Measurements from ENCODE around the gene SLC6A3. TPM values are rescaled to one million over a fixed set of nuclear protein-coding genes. Genes with fewer than 3 reads are reported as not detected.
"Not testable (repeated sequence)": the region's sequence is repeated elsewhere in the genome, so short reads cannot be mapped to it uniquely, and the experiment has no call there.

The SLC6A3 gene
- total RNA-seq, 5 donors from 2014 or later (not counting 1 experiment from before 2014, with no cell fraction given) = 0.22 TPM; not detected in 4

DNA sequence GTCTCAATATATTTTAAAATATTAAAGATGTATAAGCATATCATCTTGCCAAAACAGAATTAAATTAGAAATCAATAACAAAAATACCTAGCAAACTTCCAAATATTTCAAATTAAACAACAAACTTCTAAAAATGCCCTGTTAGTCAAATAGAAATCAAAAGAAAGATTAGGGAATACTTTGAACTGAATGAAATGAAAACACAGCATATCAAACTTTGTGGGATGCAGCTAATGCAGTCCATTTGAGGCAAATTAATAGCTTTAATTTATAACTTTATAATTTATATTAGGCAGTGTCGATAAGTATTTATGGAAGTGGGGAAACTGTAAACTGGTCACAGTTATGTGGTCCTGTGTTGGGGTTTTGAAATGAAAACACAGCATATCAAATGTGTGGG is 17.1 kb downstream of the SLC6A3 start:
- WGBS (ENCODE audit: insufficient coverage) = no CpG with 5 or more reads among the region's 1 CpG

GRCh38 chr5:1424716-1425115 is 20.5 kb downstream of the SLC6A3 start:
- Histone ChIP-seq H3K27ac (ENCODE audit: low read length) (no peak overlapping the region), H3K36me3 (ENCODE audit: control insufficient read depth in 2 of 2, extremely low read depth in 1 of 2, insufficient read depth in 1 of 2, low read length in 1 of 2) (no peaks in the 10 kb centered on the region), H3K4me1 (ENCODE audit: control insufficient read depth in 1 of 2, extremely low read depth in 1 of 2, insufficient read depth in 2 of 2, low read length in 2 of 2) (no peaks in the 10 kb centered on the region), H3K4me3 (ENCODE audit: control insufficient read depth in 1 of 2, extremely low read depth in 1 of 2, low read length in 1 of 2) (no peak overlapping the region), H3K9me3 (peaks cover 7% of the 10 kb centered on the region), H3K27me3 (replicated peaks in 1 of 2; ENCODE audit: control insufficient read depth in 2 of 2, extremely low read depth in 1 of 2, insufficient read depth in 2 of 2, low read length in 1 of 2) (peaks cover 0 to 16% of the 10 kb centered on the region in 2 experiments)
- Mint-ChIP-seq H3K9me3 (peaks cover 15 to 28% (median 22%) of the 10 kb centered on the region in 3 donors), H3K4me1 (no peaks in the 10 kb centered on the region), H3K27me3 (peaks cover 3 to 4% of the 10 kb centered on the region in 2 donors), H3K27ac (no peak overlapping the region), H3K36me3 (no peaks in the 10 kb centered on the region), H3K4me3 (no peak overlapping the region)
- POLR2A ChIA-PET = no interaction called here
- CTCF ChIA-PET = no interaction called here
- DNase-seq (no peak), ATAC-seq (replicated peaks in 1 of 4) (no peak)
- 79% methylated on average over 7 of the region's 9 CpGs for WGBS (ENCODE audit: insufficient coverage)

More for the DNA sequence above, 17.1 kb downstream of the SLC6A3 start:
- no peaks in the 10 kb centered on the region for H3K4me1 Mint-ChIP-seq
- Histone ChIP-seq H3K9me3 (peaks cover 7% of the 10 kb centered on the region), H3K4me1 (ENCODE audit: control insufficient read depth in 1 of 2, extremely low read depth in 1 of 2, insufficient read depth in 2 of 2, low read length in 2 of 2) (no peaks in the 10 kb centered on the region), H3K4me3 (ENCODE audit: control insufficient read depth in 1 of 2, extremely low read depth in 1 of 2, low read length in 1 of 2) (no peak overlapping the region), H3K27ac (ENCODE audit: low read length) (no peak overlapping the region), H3K36me3 (ENCODE audit: control insufficient read depth in 2 of 2, extremely low read depth in 1 of 2, insufficient read depth in 1 of 2, low read length in 1 of 2) (no peaks in the 10 kb centered on the region), H3K27me3 (replicated peaks in 1 of 2; ENCODE audit: control insufficient read depth in 2 of 2, extremely low read depth in 1 of 2, insufficient read depth in 2 of 2, low read length in 1 of 2) (peaks cover 0 to 22% of the 10 kb centered on the region in 2 experiments)
- H3K36me3 Mint-ChIP-seq = no peaks in the 10 kb centered on the region
- ChIA-PET POLR2A (no interaction called here), CTCF (no interaction called here)
- ATAC-seq (replicated peaks in 1 of 4) (no peak), DNase-seq (no peak)
- H3K27me3 Mint-ChIP-seq = peaks cover 3 to 5% of the 10 kb centered on the region in 2 donors
- no peak overlapping the region for H3K27ac Mint-ChIP-seq
- peaks cover 20 to 34% (median 26%) of the 10 kb centered on the region in 3 donors for H3K9me3 Mint-ChIP-seq
- no peak overlapping the region for H3K4me3 Mint-ChIP-seq

DNA sequence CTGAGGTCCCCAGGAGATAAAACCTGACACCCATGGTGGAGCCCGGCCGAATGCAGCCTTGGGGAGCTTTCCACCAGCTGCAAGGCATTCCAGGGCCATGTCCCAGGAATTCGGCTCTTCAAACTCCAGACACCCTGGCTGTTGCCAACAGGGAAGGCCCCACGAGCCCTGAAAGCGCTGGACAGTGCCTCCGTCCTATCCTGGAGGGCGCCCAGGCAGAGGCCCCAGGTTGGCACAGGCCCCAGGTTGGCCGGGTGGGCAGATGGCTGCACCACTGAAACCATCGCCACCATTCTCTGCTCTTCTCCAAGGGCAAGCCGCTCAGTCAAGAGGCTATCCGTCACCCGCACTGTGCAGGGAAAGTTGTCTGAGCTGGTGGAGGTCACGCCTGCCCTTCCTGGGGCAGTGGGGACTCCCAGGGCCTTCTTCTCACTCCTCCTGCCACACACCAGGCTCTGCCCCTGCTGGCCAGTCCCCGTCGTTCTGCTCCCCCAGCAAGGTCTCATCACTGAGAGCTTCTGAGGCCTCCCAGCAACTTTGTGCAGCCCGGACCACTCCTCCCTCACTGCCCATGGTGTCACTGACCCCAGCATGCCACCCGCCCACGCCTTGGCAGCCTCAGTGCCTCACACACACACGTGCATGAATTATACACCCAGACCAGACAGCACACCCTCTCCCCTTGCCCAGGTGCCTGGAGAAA is 21.2 kb downstream of the SLC6A3 start:
- WGBS (ENCODE audit: insufficient coverage) = 72% methylated on average over 17 of the region's 19 CpGs
- Mint-ChIP-seq H3K27ac (no peak overlapping the region), H3K4me1 (no peaks in the 10 kb centered on the region), H3K36me3 (no peaks in the 10 kb centered on the region), H3K9me3 (peaks cover 8 to 22% (median 16%) of the 10 kb centered on the region in 3 donors), H3K4me3 (no peak overlapping the region), H3K27me3 (peaks cover 3 to 4% of the 10 kb centered on the region in 2 donors)
- H3K4me1 ChIP-seq (ENCODE audit: control insufficient read depth in 1 of 2, extremely low read depth in 1 of 2, insufficient read depth in 2 of 2, low read length in 2 of 2) = no peaks in the 10 kb centered on the region
- no peak overlapping the region for H3K4me3 ChIP-seq (ENCODE audit: control insufficient read depth in 1 of 2, extremely low read depth in 1 of 2, low read length in 1 of 2)
- H3K27ac ChIP-seq (ENCODE audit: low read length) = no peak overlapping the region
- no peaks in the 10 kb centered on the region for H3K36me3 ChIP-seq (ENCODE audit: control insufficient read depth in 2 of 2, extremely low read depth in 1 of 2, insufficient read depth in 1 of 2, low read length in 1 of 2)
- ATAC-seq (replicated peaks in 1 of 4) = no peak
- ChIA-PET CTCF (no interaction called here), POLR2A (no interaction called here)
- no peak for DNase-seq
- H3K27me3 ChIP-seq (replicated peaks in 1 of 2; ENCODE audit: control insufficient read depth in 2 of 2, extremely low read depth in 1 of 2, insufficient read depth in 2 of 2, low read length in 1 of 2) = peaks cover 0 to 16% of the 10 kb centered on the region in 2 experiments
- peaks cover 7% of the 10 kb centered on the region for H3K9me3 ChIP-seq

- H3K36me3 ChIP-seq (ENCODE audit: control insufficient read depth in 2 of 2, extremely low read depth in 1 of 2, insufficient read depth in 1 of 2, low read length in 1 of 2); H3K27ac Mint-ChIP-seq; H3K9me3 ChIP-seq; ATAC-seq (replicated peaks in 1 of 4); H3K27ac ChIP-seq (ENCODE audit: low read length); H3K4me1 Mint-ChIP-seq; POLR2A ChIA-PET; DNase-seq; H3K36me3 Mint-ChIP-seq; H3K4me3 ChIP-seq (ENCODE audit: control insufficient read depth in 1 of 2, extremely low read depth in 1 of 2, low read length in 1 of 2); H3K27me3 Mint-ChIP-seq; CTCF ChIA-PET; H3K4me1 ChIP-seq (ENCODE audit: control insufficient read depth in 1 of 2, extremely low read depth in 1 of 2, insufficient read depth in 2 of 2, low read length in 2 of 2); H3K4me3 Mint-ChIP-seq: not testable (repeated sequence)
- WGBS (ENCODE audit: insufficient coverage) = 85% methylated on average over 11 of the region's 13 CpGs
- H3K27me3 ChIP-seq (replicated peaks in 1 of 2; ENCODE audit: control insufficient read depth in 2 of 2, extremely low read depth in 1 of 2, insufficient read depth in 2 of 2, low read length in 1 of 2) = peaks cover 0 to 19% of the 10 kb centered on the region in 2 experiments
- H3K9me3 Mint-ChIP-seq = peaks cover 7 to 10% (median 9%) of the 10 kb centered on the region in 3 donors
Measured at GRCh38 chr5:1422522-1422921, 22.7 kb downstream of the SLC6A3 start.

- H3K9me3 ChIP-seq = no peaks in the 10 kb centered on the region
- no peak overlapping the region for H3K4me3 Mint-ChIP-seq
- no peak overlapping the region for H3K4me3 ChIP-seq (ENCODE audit: control insufficient read depth in 1 of 2, extremely low read depth in 1 of 2, low read length in 1 of 2)
- DNase-seq (no peak), ATAC-seq (replicated peaks in 1 of 4) (no peak)
- peaks cover 3 to 4% of the 10 kb centered on the region in 2 donors for H3K27me3 Mint-ChIP-seq
- H3K36me3 ChIP-seq (ENCODE audit: control insufficient read depth in 2 of 2, extremely low read depth in 1 of 2, insufficient read depth in 1 of 2, low read length in 1 of 2) = no peaks in the 10 kb centered on the region
- POLR2A ChIA-PET = no interaction called here
- H3K27me3 ChIP-seq (replicated peaks in 1 of 2; ENCODE audit: control insufficient read depth in 2 of 2, extremely low read depth in 1 of 2, insufficient read depth in 2 of 2, low read length in 1 of 2) = peaks cover 0 to 19% of the 10 kb centered on the region in 2 experiments
- H3K27ac ChIP-seq (ENCODE audit: low read length) = no peak overlapping the region
- CTCF ChIA-PET = no interaction called here
- H3K4me1 ChIP-seq (ENCODE audit: control insufficient read depth in 1 of 2, extremely low read depth in 1 of 2, insufficient read depth in 2 of 2, low read length in 2 of 2) = no peaks in the 10 kb centered on the region
- no peaks in the 10 kb centered on the region for H3K4me1 Mint-ChIP-seq
- peaks cover 3 to 8% (median 4%) of the 10 kb centered on the region in 3 donors for H3K9me3 Mint-ChIP-seq
- WGBS (ENCODE audit: insufficient coverage) = 79% methylated on average over 26 of the region's 29 CpGs
- no peak overlapping the region for H3K27ac Mint-ChIP-seq
- H3K36me3 Mint-ChIP-seq = no peaks in the 10 kb centered on the region
Measured at GRCh38 chr5:1421521-1422341, 23.5 kb downstream of the SLC6A3 start.

GRCh38 chr5:1420211-1421195 is 24.7 kb downstream of the SLC6A3 start:
- no peak overlapping the region for H3K27ac Mint-ChIP-seq
- WGBS (ENCODE audit: insufficient coverage) = 89% methylated on average over 18 of the region's 23 CpGs
- ATAC-seq (replicated peaks in 1 of 4) = no peak

More at GRCh38 chr5:1420211-1421195, 24.7 kb downstream of the SLC6A3 start:
- Mint-ChIP-seq H3K4me3 (no peak overlapping the region), H3K9me3 (peaks cover 0 to 4% (median 0%) of the 10 kb centered on the region in 3 donors), H3K4me1 (no peaks in the 10 kb centered on the region), H3K27me3 (peaks cover 3 to 4% of the 10 kb centered on the region in 2 donors), H3K36me3 (no peaks in the 10 kb centered on the region)
- Histone ChIP-seq H3K27ac (ENCODE audit: low read length) (no peak overlapping the region), H3K27me3 (replicated peaks in 1 of 2; ENCODE audit: control insufficient read depth in 2 of 2, extremely low read depth in 1 of 2, insufficient read depth in 2 of 2, low read length in 1 of 2) (peaks cover 0 to 19% of the 10 kb centered on the region in 2 experiments), H3K9me3 (no peaks in the 10 kb centered on the region), H3K4me3 (ENCODE audit: control insufficient read depth in 1 of 2, extremely low read depth in 1 of 2, low read length in 1 of 2) (no peak overlapping the region), H3K4me1 (ENCODE audit: control insufficient read depth in 1 of 2, extremely low read depth in 1 of 2, insufficient read depth in 2 of 2, low read length in 2 of 2) (no peaks in the 10 kb centered on the region), H3K36me3 (ENCODE audit: control insufficient read depth in 2 of 2, extremely low read depth in 1 of 2, insufficient read depth in 1 of 2, low read length in 1 of 2) (no peaks in the 10 kb centered on the region)
- POLR2A ChIA-PET = no interaction called here
- CTCF ChIA-PET = no interaction called here
- DNase-seq = no peak
